Lower leg skin (tissue), 3 donors: ENCODE results near the gene MRPL58.

Experiments used
- POLR2A ChIP-seq, 2 donors: fragments of 450-650 bp; IDR thresholded peaks; one replicate each; pipeline ENCODE4 v1.6.1; 2016 to 2017; ENCODE audit warnings: antibody characterized with exemption in 2 of 2, mild to moderate bottlenecking in 1 of 2, moderate library complexity in 1 of 2
- TF ChIP-seq, protein P1 (sequence below), 3 donors: fragments of 450-650 bp; IDR thresholded peaks; one replicate each; pipeline ENCODE4 v1.5.1; 2016; ENCODE audit warnings: antibody characterized with exemption in 3 of 3, mild to moderate bottlenecking in 3 of 3, moderate library complexity in 2 of 3

DNA sequence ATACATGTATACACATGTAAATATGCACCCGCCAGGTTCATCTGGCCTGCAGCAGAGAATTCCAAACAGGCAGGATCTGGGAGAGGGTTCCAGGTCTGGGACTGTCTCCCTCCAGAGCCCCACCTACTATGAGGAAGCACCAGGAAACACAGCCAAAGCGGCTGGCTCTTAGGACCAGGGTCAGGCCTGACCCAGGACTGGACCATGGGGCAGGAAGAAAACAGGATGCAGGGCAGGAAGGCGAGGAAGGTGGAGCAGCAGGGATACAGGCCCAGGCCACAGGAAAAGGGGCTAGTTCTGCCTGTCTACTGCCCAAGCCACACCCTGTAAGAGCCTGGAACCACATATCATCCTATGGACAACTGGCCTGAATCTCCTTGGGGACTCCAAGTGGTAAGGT lies 42.1 kb upstream of the MRPL58 start:
- TF ChIP-seq, protein P1, sequence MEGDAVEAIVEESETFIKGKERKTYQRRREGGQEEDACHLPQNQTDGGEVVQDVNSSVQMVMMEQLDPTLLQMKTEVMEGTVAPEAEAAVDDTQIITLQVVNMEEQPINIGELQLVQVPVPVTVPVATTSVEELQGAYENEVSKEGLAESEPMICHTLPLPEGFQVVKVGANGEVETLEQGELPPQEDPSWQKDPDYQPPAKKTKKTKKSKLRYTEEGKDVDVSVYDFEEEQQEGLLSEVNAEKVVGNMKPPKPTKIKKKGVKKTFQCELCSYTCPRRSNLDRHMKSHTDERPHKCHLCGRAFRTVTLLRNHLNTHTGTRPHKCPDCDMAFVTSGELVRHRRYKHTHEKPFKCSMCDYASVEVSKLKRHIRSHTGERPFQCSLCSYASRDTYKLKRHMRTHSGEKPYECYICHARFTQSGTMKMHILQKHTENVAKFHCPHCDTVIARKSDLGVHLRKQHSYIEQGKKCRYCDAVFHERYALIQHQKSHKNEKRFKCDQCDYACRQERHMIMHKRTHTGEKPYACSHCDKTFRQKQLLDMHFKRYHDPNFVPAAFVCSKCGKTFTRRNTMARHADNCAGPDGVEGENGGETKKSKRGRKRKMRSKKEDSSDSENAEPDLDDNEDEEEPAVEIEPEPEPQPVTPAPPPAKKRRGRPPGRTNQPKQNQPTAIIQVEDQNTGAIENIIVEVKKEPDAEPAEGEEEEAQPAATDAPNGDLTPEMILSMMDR (IDR thresholded peaks at IDR 0.05) = no peak
- no peak for TF ChIP-seq POLR2A (IDR thresholded peaks at IDR 0.05)
